Trophoblast cell (in vitro differentiated cells and primary cell): ENCODE measurements around the gene ITGA4.

Experiments
- DNase-seq, 2 donors: peaks; one replicate each; pipeline ENCODE4 v3.0.0-alpha.2; 2016
- H2AFZ ChIP-seq: 2 replicates; pipeline ENCODE4 v1.6.1; 2013; ENCODE audit warnings: low read length, moderate library complexity, mild to moderate bottlenecking; ENCODE audit not compliant: insufficient read depth, poor library complexity
- H2AK5ac ChIP-seq: 2 replicates; pipeline ENCODE4 v1.6.1; 2013; ENCODE audit warnings: mild to moderate bottlenecking, low read length
- H2BK120ac ChIP-seq: 2 replicates; pipeline ENCODE4 v1.6.1; 2013; ENCODE audit warnings: low read length, mild to moderate bottlenecking, moderate library complexity; ENCODE audit not compliant: insufficient read depth, poor library complexity
- H2BK12ac ChIP-seq: 2 replicates; pipeline ENCODE4 v1.6.1; 2013; ENCODE audit warnings: mild to moderate bottlenecking, low read length, moderate library complexity
- H2BK5ac ChIP-seq: 2 replicates; pipeline ENCODE4 v1.6.1; 2013; ENCODE audit warnings: low read length, low read depth, moderate library complexity, mild to moderate bottlenecking; ENCODE audit not compliant: poor library complexity
- H3K14ac ChIP-seq: 2 replicates; pipeline ENCODE4 v1.6.1; 2013; ENCODE audit warnings: mild to moderate bottlenecking, low read length
- H3K18ac ChIP-seq: 2 replicates; pipeline ENCODE4 v1.6.1; 2013; ENCODE audit warnings: mild to moderate bottlenecking, low read length
- H3K23ac ChIP-seq: 2 replicates; pipeline ENCODE4 v1.6.1; 2013; ENCODE audit warnings: low read length
- H3K27ac ChIP-seq: 2 replicates; pipeline ENCODE4 v1.5.1; 2013; ENCODE audit warnings: low read depth, mild to moderate bottlenecking, inconsistent platforms, low read length, moderate library complexity
- H3K27me3 ChIP-seq: 2 replicates; pipeline ENCODE4 v1.6.1; 2013; ENCODE audit warnings: inconsistent platforms, mild to moderate bottlenecking, low read length, moderate library complexity; ENCODE audit not compliant: insufficient read depth
- H3K36me3 ChIP-seq, 2 experiments: 1 replicate in 1 of 2; 2 replicates in 1 of 2; pipeline ENCODE4 v1.6.1; 2013; ENCODE audit warnings: low read length in 2 of 2, mild to moderate bottlenecking in 2 of 2, moderate library complexity in 1 of 2; ENCODE audit not compliant: insufficient read depth in 2 of 2, control insufficient read depth in 1 of 2
- H3K4ac ChIP-seq: 2 replicates; pipeline ENCODE4 v1.6.1; 2013; ENCODE audit warnings: low read depth, mild to moderate bottlenecking, low read length, moderate library complexity
- H3K4me1 ChIP-seq, 2 experiments: 1 replicate in 1 of 2; 2 replicates in 1 of 2; pipeline ENCODE4 v1.6.1; 2013; ENCODE audit warnings: low read length in 2 of 2, mild to moderate bottlenecking in 2 of 2, moderate library complexity in 1 of 2; ENCODE audit not compliant: insufficient read depth in 2 of 2, control insufficient read depth in 1 of 2
- H3K4me2 ChIP-seq: 2 replicates; pipeline ENCODE4 v1.6.1; 2013; ENCODE audit warnings: inconsistent platforms, mild to moderate bottlenecking, low read length, moderate library complexity
- H3K4me3 ChIP-seq: 2 replicates; pipeline ENCODE4 v1.5.1; 2013; ENCODE audit warnings: mild to moderate bottlenecking, low read depth, low read length, inconsistent platforms
- H3K79me1 ChIP-seq: one replicate; pipeline ENCODE4 v1.6.1; 2013; ENCODE audit warnings: low read length
- H3K79me2 ChIP-seq: 2 replicates; pipeline ENCODE4 v1.6.1; 2013; ENCODE audit warnings: low read length, mild to moderate bottlenecking; ENCODE audit not compliant: control insufficient read depth, insufficient read depth, poor library complexity
- H3K9ac ChIP-seq: 2 replicates; pipeline ENCODE4 v1.6.1; 2013; ENCODE audit warnings: mild to moderate bottlenecking, low read length
- H3K9me3 ChIP-seq: 2 replicates; pipeline ENCODE4 v1.6.1; 2013; ENCODE audit warnings: low read depth, mild to moderate bottlenecking, control low read depth, inconsistent platforms, low read length; ENCODE audit not compliant: insufficient read depth
- H4K12ac ChIP-seq: 2 replicates; pipeline ENCODE4 v1.6.1; 2013; ENCODE audit warnings: low read depth, mild to moderate bottlenecking, low read length, moderate library complexity
- H4K8ac ChIP-seq: 2 replicates; pipeline ENCODE4 v1.6.1; 2013; ENCODE audit warnings: low read depth, mild to moderate bottlenecking, low read length, moderate library complexity
- H4K91ac ChIP-seq: one replicate; pipeline ENCODE4 v1.6.1; 2013; ENCODE audit warnings: low read depth, mild to moderate bottlenecking, low read length, moderate library complexity
- WGBS: extraction: QIAGEN DNeasy Blood & Tissue Kit; methylation state at CpG from one replicate; pipeline ENCODE4 v1.1.7; 2013; ENCODE audit warnings: missing lambda C conversion rate; ENCODE audit not compliant: insufficient read length, insufficient coverage; ENCODE audit errors: extremely low coverage; 5-methylcytosine and 5-hydroxymethylcytosine counted together

The ITGA4 gene

GRCh38 chr2:181468811-181469210 is 11.6 kb downstream of the ITGA4 start:
- Histone ChIP-seq H3K9me3 (no peaks in the 10 kb centered on the region), H3K4me1 (no peaks in the 10 kb centered on the region), H3K36me3 (no peaks in the 10 kb centered on the region), H4K91ac (no peak overlapping the region), H2AK5ac (no peak overlapping the region), H3K27me3 (no peaks in the 10 kb centered on the region), H3K23ac (no peak overlapping the region), H3K9ac (no peak overlapping the region), H2AFZ (no peak overlapping the region), H3K18ac (no peak overlapping the region), H3K79me1 (no peaks in the 10 kb centered on the region), H3K4me3 (no peak overlapping the region), H2BK5ac (no peak overlapping the region), H3K27ac (no peak overlapping the region), H3K14ac (no peak overlapping the region), H4K12ac (no peak overlapping the region), H2BK12ac (no peak overlapping the region), H3K4me2 (no peak overlapping the region), H3K4ac (no peak overlapping the region), H3K79me2 (no peaks in the 10 kb centered on the region), H2BK120ac (no peak overlapping the region), H4K8ac (no peak overlapping the region)
- WGBS = no CpG with 5 or more reads among the region's 1 CpG
- no peak for DNase-seq

GRCh38 chr2:181471226-181471625 is 14.0 kb downstream of the ITGA4 start:
- no peaks in the 10 kb centered on the region for H3K27me3 ChIP-seq
- H3K4me1 ChIP-seq = no peaks in the 10 kb centered on the region
- H3K14ac ChIP-seq = no peak overlapping the region

DNA sequence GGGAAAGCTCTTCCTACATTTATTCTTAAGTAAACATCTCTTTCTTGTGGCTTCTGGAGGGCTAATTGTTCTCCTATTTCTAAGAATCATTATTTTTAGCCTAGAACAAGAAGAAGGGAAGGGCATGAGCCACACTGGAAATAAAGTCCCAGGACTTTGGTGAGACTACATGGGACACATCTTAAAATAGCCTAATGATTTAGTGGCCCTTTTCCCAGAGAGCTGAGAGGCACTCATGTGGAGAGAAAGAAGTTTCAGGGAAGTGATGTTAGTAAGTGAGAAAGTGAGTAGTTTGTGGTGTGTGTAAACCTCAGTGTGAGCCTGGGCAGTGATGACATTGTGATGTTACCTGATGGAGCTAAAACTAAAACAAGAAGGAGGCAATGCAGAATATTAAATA is 14.6 kb downstream of the ITGA4 start:
- no peaks in the 10 kb centered on the region for H3K36me3 ChIP-seq
- no peaks in the 10 kb centered on the region for H3K9me3 ChIP-seq
- H2AFZ ChIP-seq = no peak overlapping the region

More at GRCh38 chr2:181471226-181471625, 14.0 kb downstream of the ITGA4 start:
- no peak overlapping the region for H3K4ac ChIP-seq
- no peak overlapping the region for H4K91ac ChIP-seq
- no peak overlapping the region for H3K9ac ChIP-seq
- no peak overlapping the region for H2BK120ac ChIP-seq
- H3K36me3 ChIP-seq = no peaks in the 10 kb centered on the region
- H3K4me3 ChIP-seq = no peak overlapping the region
- DNase-seq = no peak
- no peaks in the 10 kb centered on the region for H3K9me3 ChIP-seq
- H4K12ac ChIP-seq = no peak overlapping the region
- no peak overlapping the region for H2BK12ac ChIP-seq
- H2BK5ac ChIP-seq = no peak overlapping the region
- H3K18ac ChIP-seq = no peak overlapping the region
- no peaks in the 10 kb centered on the region for H3K79me2 ChIP-seq
- H3K23ac ChIP-seq = no peak overlapping the region
- H2AFZ ChIP-seq = no peak overlapping the region
- no peak overlapping the region for H3K4me2 ChIP-seq
- H2AK5ac ChIP-seq = no peak overlapping the region
- WGBS = no CpG with 5 or more reads among the region's 3 CpGs
- H3K79me1 ChIP-seq = no peaks in the 10 kb centered on the region
- no peak overlapping the region for H4K8ac ChIP-seq
- no peak overlapping the region for H3K27ac ChIP-seq

DNA sequence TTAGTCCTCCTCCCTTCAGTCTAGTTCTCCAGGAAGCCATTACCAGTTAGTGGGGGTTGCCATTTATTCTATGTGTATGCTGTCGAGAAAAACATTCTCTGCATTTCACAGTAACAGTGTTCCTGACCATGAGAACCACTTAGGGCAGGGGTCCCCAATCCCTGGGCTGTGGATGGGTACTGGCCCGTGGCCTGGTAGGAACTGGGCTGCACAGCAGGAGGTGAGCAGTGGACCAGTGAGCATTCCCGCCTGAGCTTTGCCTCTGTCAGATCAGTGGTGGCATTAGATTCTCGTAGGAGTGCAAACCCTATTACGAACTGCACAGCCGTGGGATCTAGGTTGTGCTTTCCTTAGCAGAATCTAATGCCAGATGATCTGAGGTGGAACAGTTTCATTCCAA is 15.8 kb downstream of the ITGA4 start:
- Histone ChIP-seq H3K23ac (no peak overlapping the region), H3K4me2 (no peak overlapping the region), H3K27me3 (no peaks in the 10 kb centered on the region), H2BK120ac (no peak overlapping the region), H3K9ac (no peak overlapping the region), H2BK12ac (no peak overlapping the region), H3K18ac (no peak overlapping the region), H2BK5ac (no peak overlapping the region), H3K4ac (no peak overlapping the region), H4K91ac (no peak overlapping the region), H3K4me3 (no peak overlapping the region), H3K9me3 (no peaks in the 10 kb centered on the region), H3K27ac (no peak overlapping the region), H2AK5ac (no peak overlapping the region), H3K14ac (no peak overlapping the region), H3K36me3 (no peaks in the 10 kb centered on the region), H3K79me2 (no peaks in the 10 kb centered on the region), H2AFZ (no peak overlapping the region), H4K8ac (no peak overlapping the region), H3K79me1 (no peaks in the 10 kb centered on the region), H4K12ac (no peak overlapping the region), H3K4me1 (no peaks in the 10 kb centered on the region)
- DNase-seq = no peak
- no CpG with 5 or more reads among the region's 6 CpGs for WGBS

More for the DNA sequence above, 14.6 kb downstream of the ITGA4 start:
- Histone ChIP-seq H2AK5ac (no peak overlapping the region), H3K79me2 (no peaks in the 10 kb centered on the region), H3K23ac (no peak overlapping the region), H4K12ac (no peak overlapping the region), H3K27me3 (no peaks in the 10 kb centered on the region), H3K4me3 (no peak overlapping the region), H2BK12ac (no peak overlapping the region), H3K4ac (no peak overlapping the region), H4K91ac (no peak overlapping the region), H3K18ac (no peak overlapping the region), H3K4me1 (no peaks in the 10 kb centered on the region), H3K4me2 (no peak overlapping the region), H4K8ac (no peak overlapping the region), H3K79me1 (no peaks in the 10 kb centered on the region), H2BK120ac (no peak overlapping the region), H3K27ac (no peak overlapping the region), H2BK5ac (no peak overlapping the region), H3K14ac (no peak overlapping the region), H3K9ac (no peak overlapping the region)
- DNase-seq = no peak
